SK-N-SH treated with all-trans-retinoic acid at 6 μM for 48 hours (cell line): ENCODE results near the gene GPC6.

Experiments
- ARNTL ChIP-seq: fragments of 450-650 bp; formaldehyde crosslinking; IDR thresholded peaks from 2 replicates; pipeline ENCODE4 v1.5.0; 2020; ENCODE audit warnings: low read depth, mild to moderate bottlenecking, moderate library complexity, borderline replicate concordance
- BACH2 ChIP-seq: fragments of 250-450 bp; sonication (Bioruptor Pico); IDR thresholded peaks from 2 replicates; pipeline ENCODE4 v1.9.0; 2021; ENCODE audit warnings: mild to moderate bottlenecking, borderline replicate concordance
- OSR1 ChIP-seq: fragments of 250-450 bp; sonication (Bioruptor Pico); IDR thresholded peaks from 2 replicates; pipeline ENCODE4 v1.8.0; 2022; ENCODE audit warnings: moderate library complexity, mild to moderate bottlenecking, inconsistent platforms
- PATZ1 ChIP-seq: fragments of 250-450 bp; sonication (Bioruptor Pico); IDR thresholded peaks from 2 replicates; pipeline ENCODE4 v1.8.0; 2020; ENCODE audit warnings: mild to moderate bottlenecking, moderate library complexity, borderline replicate concordance
- RARB ChIP-seq: fragments of 250-450 bp; sonication (Bioruptor Pico); IDR thresholded peaks from 2 replicates; pipeline ENCODE4 v1.8.0; 2021; ENCODE audit warnings: mild to moderate bottlenecking, moderate library complexity
- SNAI2 ChIP-seq: fragments of 250-450 bp; sonication (Bioruptor Pico); IDR thresholded peaks from 2 replicates; pipeline ENCODE4 v1.5.0; 2020; ENCODE audit warnings: mild to moderate bottlenecking, moderate library complexity
- TOX ChIP-seq: fragments of 250-450 bp; sonication (Bioruptor Pico); IDR thresholded peaks from 2 replicates; pipeline ENCODE4 v1.8.0; 2021; ENCODE audit warnings: mild to moderate bottlenecking, moderate library complexity, borderline replicate concordance
- ZFP3 ChIP-seq: fragments of 250-450 bp; sonication (Bioruptor Pico); IDR thresholded peaks from 2 replicates; pipeline ENCODE4 v1.5.0; 2020; ENCODE audit warnings: mild to moderate bottlenecking, moderate library complexity
- ZFP30 ChIP-seq: fragments of 450-650 bp; formaldehyde crosslinking; IDR thresholded peaks from 2 replicates; pipeline ENCODE4 v1.5.0; 2022; ENCODE audit warnings: mild to moderate bottlenecking, moderate library complexity
- TF ChIP-seq, protein P1 (sequence below): fragments of 250-450 bp; sonication (Bioruptor Pico); IDR thresholded peaks from 2 replicates; pipeline ENCODE4 v1.8.0; 2021; ENCODE audit warnings: low read depth, mild to moderate bottlenecking, moderate library complexity, borderline replicate concordance

GRCh38 chr13:94454906-94455305 is 1228.3 kb downstream of the GPC6 start:
- TF ChIP-seq SNAI2 (CRISPR knock-in tag) (no peak), ZFP3 (no peak), ZFP30 (CRISPR knock-in tag) (no peak), PATZ1 (CRISPR knock-in tag) (no peak), ARNTL (CRISPR knock-in tag) (no peak), OSR1 (no peak), RARB (no peak), TOX (CRISPR knock-in tag) (no peak), BACH2 (no peak)
- TF ChIP-seq, protein P1, sequence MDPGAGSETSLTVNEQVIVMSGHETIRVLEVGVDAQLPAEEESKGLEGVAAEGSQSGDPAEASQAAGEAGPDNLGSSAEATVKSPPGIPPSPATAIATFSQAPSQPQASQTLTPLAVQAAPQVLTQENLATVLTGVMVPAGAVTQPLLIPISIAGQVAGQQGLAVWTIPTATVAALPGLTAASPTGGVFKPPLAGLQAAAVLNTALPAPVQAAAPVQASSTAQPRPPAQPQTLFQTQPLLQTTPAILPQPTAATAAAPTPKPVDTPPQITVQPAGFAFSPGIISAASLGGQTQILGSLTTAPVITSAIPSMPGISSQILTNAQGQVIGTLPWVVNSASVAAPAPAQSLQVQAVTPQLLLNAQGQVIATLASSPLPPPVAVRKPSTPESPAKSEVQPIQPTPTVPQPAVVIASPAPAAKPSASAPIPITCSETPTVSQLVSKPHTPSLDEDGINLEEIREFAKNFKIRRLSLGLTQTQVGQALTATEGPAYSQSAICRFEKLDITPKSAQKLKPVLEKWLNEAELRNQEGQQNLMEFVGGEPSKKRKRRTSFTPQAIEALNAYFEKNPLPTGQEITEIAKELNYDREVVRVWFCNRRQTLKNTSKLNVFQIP (CRISPR knock-in tag) = no peak
